Left lung (tissue), 10 donors: ENCODE results near the gene CDH4. TPM values are rescaled to one million over a fixed set of nuclear protein-coding genes. Genes with fewer than 3 reads are reported as not detected.
"Not testable (repeated sequence)": the region's sequence is repeated elsewhere in the genome, so short reads cannot be mapped to it uniquely, and the experiment has no call there.

ENCODE experiments used
- ATAC-seq: fragments of 200-7000 bp; cut with Tn5 transposase; one replicate; pipeline ENCODE4 v1.9.1; 2020; ENCODE audit warnings: moderate library complexity
- DNase-seq, 4 donors: peaks; one replicate each; pipeline ENCODE4 v3.0.0-alpha.2; 2013 to 2020
- H3K27ac ChIP-seq, 2 donors: fragments of 200-600 bp; sonication (generic) in 1 of 2; one replicate each; pipeline versions ENCODE4 v1.5.0 to v1.8.0; 2020 to 2021
- H3K27me3 ChIP-seq, 2 donors: fragments of 200-600 bp; sonication (generic) in 1 of 2; one replicate each; pipeline versions ENCODE4 v1.5.0 to v1.8.0; 2020 to 2021
- H3K36me3 ChIP-seq, 2 donors: fragments of 200-600 bp; sonication (generic) in 1 of 2; one replicate each; pipeline versions ENCODE4 v1.5.0 to v1.8.0; 2020 to 2021
- H3K4me1 ChIP-seq, 2 donors: fragments of 200-600 bp; one replicate each; pipeline ENCODE4 v1.8.0; 2021
- H3K4me3 ChIP-seq, 2 donors: fragments of 200-600 bp; sonication (generic) in 1 of 2; one replicate each; pipeline versions ENCODE4 v1.5.0 to v1.8.0; 2020 to 2021; ENCODE audit warnings: mild to moderate bottlenecking in 1 of 2
- H3K9me3 ChIP-seq, 2 donors: fragments of 200-600 bp; sonication (generic) in 1 of 2; one replicate each; pipeline versions ENCODE4 v1.5.0 to v1.8.0; 2020 to 2021
- CTCF ChIP-seq, 2 donors: fragments of 200-600 bp; sonication (generic) in 1 of 2; IDR thresholded peaks; one replicate each; pipeline versions ENCODE4 v1.5.0 to v1.8.0; 2021; ENCODE audit warnings: antibody characterized with exemption in 2 of 2
- intact Hi-C, 2 donors: fragments of 100-400 bp; cut with DNase I; formaldehyde crosslinking; loops; one replicate each; pipeline versions ENCODE4 v1.11.2 to v1.14.2; 2022
- polyA plus RNA-seq, 6 donors: library from polyadenylated mRNA; unstranded; fragments of 120-200 nt; gene quantifications; one replicate each; pipeline ENCODE4 v1.2.1, GENCODE V29; 2013; ENCODE audit not compliant: insufficient read length in 6 of 6
- total RNA-seq, 2 donors: library from RNA; stranded (reverse); fragmentation: NEBNext Ultra II Directional; extraction: Animal tissue kit (Norgen Biotek cat#: 25700); gene quantifications; one replicate each; pipeline ENCODE4 v1.2.1, GENCODE V29; 2021
- donor health status: DM: no; HTN: yes; CAD: no.
- donor health status: DM: no; HTN: no; CAD: no.

CDH4 gene
- total and polyA plus RNA-seq, 8 donors = 0.24 to 10.8 (median 5.1) TPM

- ATAC-seq (no peak), DNase-seq (peak in 1 of 4 donors; percentile 51)
- no peak for TF ChIP-seq CTCF (IDR thresholded peaks at IDR 0.05)
- Histone ChIP-seq H3K36me3 (no peaks in the 10 kb centered on the region), H3K27ac (no peak overlapping the region), H3K9me3 (peaks cover 0 to 13% of the 10 kb centered on the region in 2 donors), H3K27me3 (peaks cover 0 to 53% of the 10 kb centered on the region in 2 donors), H3K4me1 (no peaks in the 10 kb centered on the region), H3K4me3 (no peak overlapping the region)
- intact Hi-C loops = no loop called here
Observed at GRCh38 chr20:61852268-61853072, 600.4 kb downstream of the CDH4 start.

- no peak for ATAC-seq
- H3K4me1 ChIP-seq = no peaks in the 10 kb centered on the region
- H3K27me3 ChIP-seq = peaks cover 0 to 49% of the 10 kb centered on the region in 2 donors
- no peak overlapping the region for H3K27ac ChIP-seq
- H3K4me3 ChIP-seq = no peak overlapping the region
- H3K36me3 ChIP-seq = no peaks in the 10 kb centered on the region
- no peak for TF ChIP-seq CTCF (IDR thresholded peaks at IDR 0.05)
- peaks cover 0 to 13% of the 10 kb centered on the region in 2 donors for H3K9me3 ChIP-seq
- DNase-seq = peak in 1 of 4 donors; percentile 57
- intact Hi-C loops = no loop called here
Observed at GRCh38 chr20:61853073-61854005, 601.3 kb downstream of the CDH4 start.

GRCh38 chr20:61854538-61854937 is 602.5 kb downstream of the CDH4 start:
- H3K4me1 ChIP-seq, ATAC-seq, H3K27ac ChIP-seq, H3K36me3 ChIP-seq, intact Hi-C loops, H3K4me3 ChIP-seq: not testable (repeated sequence)
- Histone ChIP-seq H3K27me3 (peaks cover 0 to 38% of the 10 kb centered on the region in 2 donors), H3K9me3 (peaks cover 0 to 13% of the 10 kb centered on the region in 2 donors)
- peak in 1 of 4 donors; percentile 10 for DNase-seq

- H3K27me3 ChIP-seq = peaks cover 0 to 31% of the 10 kb centered on the region in 2 donors
- TF ChIP-seq CTCF (IDR thresholded peaks at IDR 0.05) = no peak
- intact Hi-C loops = no loop called here
- DNase-seq (peak in 1 of 4 donors; percentile 17), ATAC-seq (no peak)
- H3K27ac ChIP-seq = no peak overlapping the region
- H3K4me1 ChIP-seq = no peaks in the 10 kb centered on the region
- H3K9me3 ChIP-seq = peaks cover 0 to 13% of the 10 kb centered on the region in 2 donors
- H3K36me3 ChIP-seq = no peaks in the 10 kb centered on the region
- no peak overlapping the region for H3K4me3 ChIP-seq
Observed at GRCh38 chr20:61855286-61855685, 603.2 kb downstream of the CDH4 start.

GRCh38 chr20:61856626-61857413 is 604.8 kb downstream of the CDH4 start:
- peaks cover 0 to 25% of the 10 kb centered on the region in 2 donors for H3K27me3 ChIP-seq
- no peak for ATAC-seq
- no peak for TF ChIP-seq CTCF (IDR thresholded peaks at IDR 0.05)

More at GRCh38 chr20:61856626-61857413, 604.8 kb downstream of the CDH4 start:
- Histone ChIP-seq H3K36me3 (no peaks in the 10 kb centered on the region), H3K27ac (no peak overlapping the region), H3K4me1 (no peaks in the 10 kb centered on the region), H3K9me3 (peaks cover 0 to 8% of the 10 kb centered on the region in 2 donors), H3K4me3 (no peak overlapping the region)
- peak in 1 of 4 donors; percentile 53 for DNase-seq
- intact Hi-C loops = no loop called here
